Osteoblast (primary cell): Measurements from ENCODE around the gene JPH4. TPM values are rescaled to one million over a fixed set of nuclear protein-coding genes. Genes with fewer than 3 reads are reported as not detected.

Experiments used
- DNase-seq: peaks from one replicate; pipeline ENCODE4 v3.0.0; 2011; ENCODE audit warnings: low spot score, mixed read lengths; ENCODE audit not compliant: insufficient read length; ENCODE audit errors: missing footprints
- H2AFZ ChIP-seq: 2 replicates; pipeline ENCODE4 v1.6.0; 2011; ENCODE audit warnings: mild to moderate bottlenecking, low read length
- H3K27ac ChIP-seq: 2 replicates; pipeline ENCODE4 v1.5.1; 2011; ENCODE audit warnings: mild to moderate bottlenecking, low read depth, low read length, moderate library complexity
- H3K27me3 ChIP-seq: 2 replicates; pipeline ENCODE4 v1.6.0; 2012; ENCODE audit warnings: mild to moderate bottlenecking, control low read depth, inconsistent platforms, low read length, moderate library complexity; ENCODE audit not compliant: insufficient read depth
- H3K36me3 ChIP-seq: 2 replicates; pipeline ENCODE4 v1.5.1; 2011; ENCODE audit warnings: mild to moderate bottlenecking, low read length, control low read depth, moderate library complexity; ENCODE audit not compliant: insufficient read depth
- H3K4me1 ChIP-seq: 2 replicates; pipeline ENCODE4 v1.5.1; 2011; ENCODE audit warnings: mild to moderate bottlenecking, low read length, control low read depth, moderate library complexity; ENCODE audit not compliant: insufficient read depth
- H3K4me2 ChIP-seq: 2 replicates; pipeline ENCODE4 v1.6.0; 2011; ENCODE audit warnings: mild to moderate bottlenecking, low read length; ENCODE audit not compliant: insufficient read depth
- H3K4me3 ChIP-seq: fragments of 200-600 bp; sonication (generic); 3 replicates; pipeline ENCODE4 v1.5.1; 2012; ENCODE audit warnings: mild to moderate bottlenecking, low read length, inconsistent platforms; ENCODE audit not compliant: insufficient read depth
- H3K79me2 ChIP-seq: 2 replicates; pipeline ENCODE4 v1.6.0; 2012; ENCODE audit warnings: mild to moderate bottlenecking, low read length, control low read depth, inconsistent platforms; ENCODE audit not compliant: insufficient read depth
- H3K9me3 ChIP-seq: 2 replicates; pipeline ENCODE4 v1.5.1; 2011; ENCODE audit warnings: low read depth, low read length, control low read depth
- H4K20me1 ChIP-seq: 2 replicates; pipeline ENCODE4 v1.6.0; 2012; ENCODE audit warnings: mild to moderate bottlenecking, low read length, control low read depth; ENCODE audit not compliant: insufficient read depth
- total RNA-seq: library from RNA; depleted of rRNA; stranded (reverse); fragments of >200 nt; gene quantifications from 2 replicates; pipeline ENCODE4 v1.2.3, GENCODE V29; 2012
- TF ChIP-seq, protein P1 (sequence below): IDR thresholded peaks from 2 replicates; pipeline ENCODE4 v1.5.1; 2011; ENCODE audit warnings: mild to moderate bottlenecking, low read depth, low read length, moderate library complexity; ENCODE audit errors: extremely low read depth

JPH4 gene
- total RNA-seq, 1 donor, result not detected

DNA sequence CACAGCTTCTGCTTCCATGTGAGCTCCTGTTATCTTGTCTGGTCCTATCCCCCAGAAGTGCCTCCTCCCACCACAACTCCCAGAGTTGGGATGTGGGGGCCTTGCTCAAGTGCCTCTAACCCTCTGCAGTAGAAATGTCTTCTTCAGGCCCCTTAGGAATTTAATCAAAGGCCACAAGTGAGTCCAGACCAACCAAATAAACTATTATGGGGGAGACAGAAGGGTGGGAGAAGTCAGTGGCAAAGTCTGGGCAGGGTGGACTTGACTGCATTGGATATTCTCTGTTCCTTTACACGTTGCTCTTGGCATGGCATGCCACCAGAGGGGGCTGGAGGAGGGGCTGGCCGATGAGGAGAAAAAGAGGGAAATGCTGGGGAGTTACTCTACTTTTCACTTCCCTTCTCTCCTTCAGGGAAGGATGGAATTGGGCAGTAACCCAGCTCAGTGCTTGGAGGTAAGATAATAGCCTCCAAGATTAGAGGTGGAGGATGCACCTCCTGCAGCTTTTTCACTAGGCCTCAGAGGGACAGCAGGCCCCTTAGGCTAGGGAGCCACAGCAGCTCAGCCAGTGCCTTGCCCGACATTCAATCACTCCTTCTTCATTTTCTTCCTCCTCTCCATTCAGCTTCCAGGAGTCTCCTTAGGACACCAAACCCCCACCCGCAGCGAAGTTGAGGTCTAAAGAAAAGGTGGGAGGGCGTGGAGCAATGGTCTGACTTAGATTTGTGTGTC, 9.8 kb downstream of the JPH4 start:
- no peak overlapping the region for H3K4me3 ChIP-seq
- no peaks in the 10 kb centered on the region for H3K9me3 ChIP-seq
- no peaks in the 10 kb centered on the region for H3K79me2 ChIP-seq
- no peak overlapping the region for H3K27ac ChIP-seq
- peak; percentile 88 for DNase-seq
- peaks cover 23% of the 10 kb centered on the region for H3K27me3 ChIP-seq
- no peaks in the 10 kb centered on the region for H3K36me3 ChIP-seq
- H4K20me1 ChIP-seq, result no peaks in the 10 kb centered on the region
- TF ChIP-seq, protein P1, sequence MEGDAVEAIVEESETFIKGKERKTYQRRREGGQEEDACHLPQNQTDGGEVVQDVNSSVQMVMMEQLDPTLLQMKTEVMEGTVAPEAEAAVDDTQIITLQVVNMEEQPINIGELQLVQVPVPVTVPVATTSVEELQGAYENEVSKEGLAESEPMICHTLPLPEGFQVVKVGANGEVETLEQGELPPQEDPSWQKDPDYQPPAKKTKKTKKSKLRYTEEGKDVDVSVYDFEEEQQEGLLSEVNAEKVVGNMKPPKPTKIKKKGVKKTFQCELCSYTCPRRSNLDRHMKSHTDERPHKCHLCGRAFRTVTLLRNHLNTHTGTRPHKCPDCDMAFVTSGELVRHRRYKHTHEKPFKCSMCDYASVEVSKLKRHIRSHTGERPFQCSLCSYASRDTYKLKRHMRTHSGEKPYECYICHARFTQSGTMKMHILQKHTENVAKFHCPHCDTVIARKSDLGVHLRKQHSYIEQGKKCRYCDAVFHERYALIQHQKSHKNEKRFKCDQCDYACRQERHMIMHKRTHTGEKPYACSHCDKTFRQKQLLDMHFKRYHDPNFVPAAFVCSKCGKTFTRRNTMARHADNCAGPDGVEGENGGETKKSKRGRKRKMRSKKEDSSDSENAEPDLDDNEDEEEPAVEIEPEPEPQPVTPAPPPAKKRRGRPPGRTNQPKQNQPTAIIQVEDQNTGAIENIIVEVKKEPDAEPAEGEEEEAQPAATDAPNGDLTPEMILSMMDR, result peak; percentile 24
- no peak overlapping the region for H3K4me2 ChIP-seq
- H2AFZ ChIP-seq, result no peak overlapping the region
- peaks cover 12% of the 10 kb centered on the region for H3K4me1 ChIP-seq

DNA sequence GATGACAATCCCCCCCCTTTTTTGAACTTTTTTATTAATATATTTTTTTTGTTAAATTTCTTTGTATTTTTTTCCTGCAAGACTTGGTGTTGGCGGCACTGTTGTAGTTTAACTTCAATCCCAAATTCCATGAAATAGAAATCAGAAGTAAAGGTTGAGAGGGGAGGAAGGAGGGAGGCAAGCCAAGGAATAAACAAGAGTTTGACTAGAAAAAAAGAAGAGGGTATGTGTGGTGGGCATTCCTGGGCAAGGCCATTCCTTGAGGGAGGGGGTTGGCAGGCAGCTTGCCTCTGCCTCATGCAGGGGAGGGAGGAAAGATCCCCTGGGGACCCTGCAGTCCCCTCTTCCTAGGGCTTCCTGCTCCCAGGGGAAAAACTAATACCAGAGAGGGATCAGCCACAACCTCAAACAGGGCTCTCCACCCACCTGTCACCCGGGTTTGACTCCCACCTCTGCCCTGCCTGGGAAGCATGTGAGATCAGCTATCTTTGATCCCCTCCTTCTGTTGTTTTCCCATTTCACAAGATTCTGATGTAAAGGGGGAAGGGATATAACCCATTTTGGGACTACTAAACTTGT, 10.5 kb downstream of the JPH4 start:
- Histone ChIP-seq H2AFZ (peak overlapping the region; percentile 92), H3K4me3 (peak overlapping the region; percentile 78), H3K27ac (no peak overlapping the region), H4K20me1 (no peaks in the 10 kb centered on the region), H3K79me2 (no peaks in the 10 kb centered on the region), H3K36me3 (no peaks in the 10 kb centered on the region), H3K9me3 (no peaks in the 10 kb centered on the region), H3K27me3 (peaks cover 23% of the 10 kb centered on the region), H3K4me2 (peak overlapping the region; percentile 92), H3K4me1 (peaks cover 12% of the 10 kb centered on the region)
- peak; percentile 14 for DNase-seq
- TF ChIP-seq, protein P1, result no peak

DNA sequence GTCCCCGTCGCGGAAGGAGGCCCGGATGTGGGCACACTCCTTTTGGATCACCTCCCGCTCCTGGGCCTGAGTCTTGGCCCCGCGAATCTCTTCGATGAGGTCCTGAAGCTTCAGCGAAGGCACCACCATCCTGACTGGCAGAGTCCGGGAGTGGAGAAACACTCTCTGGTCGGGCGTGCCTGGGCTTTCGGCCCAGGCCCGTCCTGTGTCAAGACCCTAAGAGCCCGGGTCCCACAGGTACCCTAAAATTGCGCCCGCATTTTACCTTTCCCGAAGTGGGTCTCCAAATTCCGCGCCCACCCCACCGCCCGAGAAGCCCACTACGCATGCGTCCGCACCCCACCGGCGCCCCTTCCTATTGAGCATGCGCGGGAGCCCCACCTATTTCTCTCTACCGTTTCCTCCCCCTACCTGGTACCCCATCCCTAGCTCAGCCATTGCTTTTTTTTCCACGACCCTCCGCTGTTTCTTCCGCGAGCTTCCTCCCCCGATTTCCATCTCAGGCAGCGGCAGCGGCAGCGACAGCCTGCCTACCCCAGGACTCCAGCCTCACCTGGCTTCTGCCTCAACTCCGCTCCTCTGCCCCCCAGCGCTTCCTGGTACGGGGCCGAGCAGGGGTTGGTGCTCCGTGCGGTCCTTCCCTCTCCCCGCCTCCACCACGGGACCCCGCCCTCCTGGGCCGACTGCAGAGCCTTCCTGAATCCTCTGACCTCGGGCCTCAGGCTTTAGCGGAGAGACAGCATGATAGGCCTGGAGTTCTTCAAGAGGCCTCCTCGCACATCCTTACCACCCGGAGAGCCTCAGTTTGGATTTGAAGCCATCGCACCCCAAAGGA, 11.2 kb downstream of the JPH4 start, which contains the start of gene AP1G2:
AP1G2 (minus strand) TSS at position 606 of the 835 bp plus-strand sequence; CDS start at position 129, 477 bp downstream.
- peaks cover 3% of the 10 kb centered on the region for H4K20me1 ChIP-seq
- H3K79me2 ChIP-seq, result no peaks in the 10 kb centered on the region
- H3K4me3 ChIP-seq, result peak within 1 kb of the TSS; percentile 78
- no peak within 1 kb of the TSS for H3K27ac ChIP-seq
- H3K36me3 ChIP-seq, result no peaks in the 10 kb centered on the region
- TF ChIP-seq, protein P1, result no peak
- DNase-seq, result peak; percentile 86
- H3K4me2 ChIP-seq, result peak within 1 kb of the TSS; percentile 92
- peak within 1 kb of the TSS; percentile 92 for H2AFZ ChIP-seq
- no peaks in the 10 kb centered on the region for H3K9me3 ChIP-seq
- H3K4me1 ChIP-seq, result peaks cover 12% of the 10 kb centered on the region
- H3K27me3 ChIP-seq, result peaks cover 17% of the 10 kb centered on the region
